ENCODE measurements around the gene ITFG1. TPM values are rescaled to one million over a fixed set of nuclear protein-coding genes. Genes with fewer than 3 reads are reported as not detected.

Gene ITFG1
- total and polyA plus RNA-seq, 9 of the 15 experiments (the other 6 are each of a cell fraction or from before 2014, with no cell fraction given), result 17.1 to 83.5 (median 35.8) TPM

GRCh38 chr16:47284999-47285398 lies 175.9 kb downstream of the ITFG1 start (continued):
- TF ChIP-seq FOXK1 (CRISPR knock-in tag; IDR thresholded peaks at IDR 0.05; ENCODE audit: borderline replicate concordance) (no peak), RAD51 (IDR thresholded peaks at IDR 0.05; ENCODE audit: borderline replicate concordance, low read depth) (no peak), MIER1 (IDR thresholded peaks at IDR 0.05; ENCODE audit: low read depth) (no peak), ZNF609 (CRISPR knock-in tag; IDR thresholded peaks at IDR 0.05; ENCODE audit: borderline replicate concordance) (no peak)

GRCh38 chr16:47278306-47278970 lies 182.4 kb downstream of the ITFG1 start:
- ChIA-PET POLR2A (no interaction called here), CTCF (ENCODE audit: low intra/inter-chr PET ratio) (no interaction called here)
- intact Hi-C loops (cut with micrococcal nuclease), result no loop called here
- TF ChIP-seq NCOR1 (IDR thresholded peaks at IDR 0.05) (no peak), CBX8 (IDR thresholded peaks at IDR 0.05; ENCODE audit: borderline replicate concordance, extremely low read depth, low read depth, low read length, poor library complexity, severe bottlenecking) (no peak), MED1 (CRISPR knock-in tag; IDR thresholded peaks at IDR 0.05; ENCODE audit: borderline replicate concordance) (no peak), CTCF (IDR thresholded peaks at IDR 0.05 in 2 of 3, conservative IDR thresholded peaks at IDR 0.05 in 1 of 3; ENCODE audit: insufficient read depth in 2 of 3, low read depth in 1 of 3, low read length in 3 of 3) (no peak), BCL6 (CRISPR knock-in tag; IDR thresholded peaks at IDR 0.05) (no peak), UBTF (IDR thresholded peaks at IDR 0.05; ENCODE audit: borderline replicate concordance in 1 of 2, low read depth in 2 of 2, low read length in 2 of 2) (no peak)

More at GRCh38 chr16:47278306-47278970, 182.4 kb downstream of the ITFG1 start:
- whole genome bisulfite sequencing (ENCODE audit: insufficient coverage, low coverage, missing lambda C conversion rate), result 92% methylated on average over 5 of the region's 5 CpGs
- Histone ChIP-seq H3K9ac (ENCODE audit: insufficient read depth in 1 of 2, low read depth in 2 of 2, low read length in 2 of 2) (no peak overlapping the region), H3K4me2 (ENCODE audit: insufficient read depth, low read length) (no peak overlapping the region), H4K20me1 (replicated peaks; ENCODE audit: control insufficient read depth, insufficient read depth, low read length) (no peaks in the 10 kb centered on the region), H2AFZ (ENCODE audit: low read depth, low read length) (no peak overlapping the region), H3K9me3 (replicated peaks; ENCODE audit: control insufficient read depth, insufficient read depth, low read depth, low read length) (no peaks in the 10 kb centered on the region), H3K4me3 (no peak overlapping the region), H3K27ac (ENCODE audit: extremely low read depth, low read depth, low read length) (no peak overlapping the region), H3K4me1 (replicated peaks in 1 of 2; ENCODE audit: control insufficient read depth in 2 of 2, insufficient read depth in 2 of 2, low read length in 2 of 2) (no peaks in the 10 kb centered on the region), H3K79me2 (ENCODE audit: control insufficient read depth, insufficient read depth, low read length) (no peaks in the 10 kb centered on the region), H3K9me1 (ENCODE audit: control insufficient read depth, insufficient read depth, low read length) (no peaks in the 10 kb centered on the region), H3K36me3 (ENCODE audit: control insufficient read depth, insufficient read depth, low read length) (no peaks in the 10 kb centered on the region), H3K27me3 (ENCODE audit: control insufficient read depth in 2 of 2, insufficient read depth in 2 of 2, low read length in 2 of 2) (no peaks in the 10 kb centered on the region)
- FAIRE-seq (no peak), DNase-seq (ENCODE audit: extremely low read depth in 1 of 4, low spot score in 3 of 4) (no peak), ATAC-seq (no peak)
- no TSS peak for BruUV-seq (replicated peaks)
- in situ Hi-C loops (cut with MboI), result no loop called here
